Muscle layer of colon (tissue), 2 donors: Measurements from ENCODE around the gene NDUFB11.

Experiments used
- H3K27ac ChIP-seq: one replicate; pipeline ENCODE4 v1.7.0; 2013; ENCODE audit warnings: low read depth, mild to moderate bottlenecking, low read length, moderate library complexity
- H3K27me3 ChIP-seq, 2 donors: one replicate each; pipeline ENCODE4 v1.7.0; 2013; ENCODE audit warnings: low read length in 2 of 2, mild to moderate bottlenecking in 2 of 2; ENCODE audit not compliant: insufficient read depth in 2 of 2, control insufficient read depth in 1 of 2
- H3K36me3 ChIP-seq: one replicate; pipeline ENCODE4 v1.7.0; 2013; ENCODE audit warnings: mild to moderate bottlenecking, low read length; ENCODE audit not compliant: insufficient read depth
- H3K4me1 ChIP-seq: one replicate; pipeline ENCODE4 v1.7.0; 2013; ENCODE audit warnings: mild to moderate bottlenecking, low read length; ENCODE audit not compliant: insufficient read depth
- H3K4me3 ChIP-seq, 2 donors: one replicate each; pipeline ENCODE4 v1.7.0; 2013; ENCODE audit warnings: low read length in 2 of 2, low read depth in 1 of 2, mild to moderate bottlenecking in 1 of 2, moderate library complexity in 1 of 2
- H3K9ac ChIP-seq: one replicate; pipeline ENCODE4 v1.7.0; 2013; ENCODE audit warnings: low read length
- H3K9me3 ChIP-seq: one replicate; pipeline ENCODE4 v1.7.0; 2013; ENCODE audit warnings: mild to moderate bottlenecking, low read length
- donor health status: abdominal sarcoma.
- donor health status: Adenocarcinoma of cecum.

The NDUFB11 gene

GRCh38 chrX:47172971-47173792, 28.7 kb upstream of the NDUFB11 start:
- Histone ChIP-seq H3K27me3 (peaks cover 0 to 5% of the 10 kb centered on the region in 2 donors), H3K4me3 (no peak overlapping the region), H3K9ac (no peak overlapping the region), H3K36me3 (peaks cover 44% of the 10 kb centered on the region), H3K27ac (no peak overlapping the region), H3K4me1 (peaks cover 6% of the 10 kb centered on the region), H3K9me3 (no peaks in the 10 kb centered on the region)

- peaks cover 40% of the 10 kb centered on the region for H3K36me3 ChIP-seq
- no peak overlapping the region for H3K27ac ChIP-seq
- no peaks in the 10 kb centered on the region for H3K9me3 ChIP-seq
- H3K27me3 ChIP-seq, result peaks cover 0 to 5% of the 10 kb centered on the region in 2 donors
- H3K9ac ChIP-seq, result no peak overlapping the region
- H3K4me1 ChIP-seq, result peaks cover 6% of the 10 kb centered on the region
- H3K4me3 ChIP-seq, result no peak overlapping the region
Observed at GRCh38 chrX:47172549-47172948, 28.0 kb upstream of the NDUFB11 start.

DNA sequence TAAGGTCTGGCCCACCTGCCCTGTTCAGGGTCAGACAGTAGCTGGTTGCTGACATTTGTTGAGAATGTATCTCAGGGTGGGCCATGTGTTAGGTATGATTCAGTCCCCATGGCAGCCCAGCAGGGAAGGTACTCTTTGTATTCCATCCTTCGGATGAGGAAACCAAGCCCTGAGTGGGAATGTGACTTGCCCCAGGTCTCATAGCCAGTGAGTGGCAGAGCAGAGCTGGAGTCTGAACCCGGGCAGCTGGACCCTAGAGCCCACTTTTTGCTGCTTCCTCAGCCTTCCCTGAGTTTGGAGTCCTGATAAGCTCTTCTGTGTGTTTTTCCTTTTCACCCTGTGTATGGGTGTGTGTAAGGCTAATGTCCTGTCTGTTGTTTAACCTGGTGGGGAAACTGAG, 27.5 kb upstream of the NDUFB11 start:
- Histone ChIP-seq H3K4me1 (peaks cover 6% of the 10 kb centered on the region), H3K27ac (no peak overlapping the region), H3K36me3 (peaks cover 37% of the 10 kb centered on the region), H3K9me3 (no peaks in the 10 kb centered on the region), H3K4me3 (no peak overlapping the region), H3K9ac (no peak overlapping the region), H3K27me3 (peaks cover 0 to 5% of the 10 kb centered on the region in 2 donors)

- Histone ChIP-seq H3K4me3 (no peak overlapping the region), H3K9ac (no peak overlapping the region), H3K9me3 (no peaks in the 10 kb centered on the region), H3K36me3 (peaks cover 28% of the 10 kb centered on the region), H3K27ac (no peak overlapping the region), H3K27me3 (peaks cover 0 to 5% of the 10 kb centered on the region in 2 donors), H3K4me1 (peaks cover 6% of the 10 kb centered on the region)
Observed at GRCh38 chrX:47170861-47171692, 26.6 kb upstream of the NDUFB11 start.

GRCh38 chrX:47169726-47170515, 25.4 kb upstream of the NDUFB11 start:
- Histone ChIP-seq H3K27ac (no peak overlapping the region), H3K27me3 (peaks cover 0 to 5% of the 10 kb centered on the region in 2 donors), H3K36me3 (peaks cover 20% of the 10 kb centered on the region), H3K4me3 (no peak overlapping the region), H3K4me1 (peaks cover 6% of the 10 kb centered on the region), H3K9me3 (no peaks in the 10 kb centered on the region), H3K9ac (no peak overlapping the region)

DNA sequence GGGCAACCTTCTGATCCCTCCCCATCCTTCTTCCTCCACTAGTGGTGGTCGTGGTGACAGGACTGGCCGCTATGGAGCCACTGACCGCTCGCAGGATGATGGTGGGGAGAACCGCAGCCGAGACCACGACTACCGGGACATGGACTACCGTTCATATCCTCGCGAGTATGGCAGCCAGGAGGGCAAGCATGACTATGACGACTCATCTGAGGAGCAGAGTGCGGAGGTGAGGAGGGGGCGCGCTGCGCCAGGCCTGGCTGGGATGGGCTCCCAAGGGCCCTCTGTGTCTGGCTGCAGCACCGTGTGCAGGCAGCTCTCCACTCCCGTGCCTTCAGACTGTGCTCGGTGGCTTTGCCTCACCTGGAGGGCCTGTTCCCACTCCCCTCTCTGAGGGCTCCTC, 24.8 kb upstream of the NDUFB11 start:
- Histone ChIP-seq H3K9me3 (no peaks in the 10 kb centered on the region), H3K27ac (no peak overlapping the region), H3K9ac (no peak overlapping the region), H3K4me1 (peaks cover 6% of the 10 kb centered on the region), H3K36me3 (peaks cover 19% of the 10 kb centered on the region), H3K27me3 (peaks cover 0 to 5% of the 10 kb centered on the region in 2 donors), H3K4me3 (no peak overlapping the region)

GRCh38 chrX:47168495-47169073, 24.1 kb upstream of the NDUFB11 start:
- H3K36me3 ChIP-seq, result peaks cover 15% of the 10 kb centered on the region
- H3K9ac ChIP-seq, result no peak overlapping the region
- H3K4me3 ChIP-seq, result no peak overlapping the region
- peaks cover 0 to 5% of the 10 kb centered on the region in 2 donors for H3K27me3 ChIP-seq
- H3K4me1 ChIP-seq, result peaks cover 6% of the 10 kb centered on the region
- no peaks in the 10 kb centered on the region for H3K9me3 ChIP-seq
- H3K27ac ChIP-seq, result no peak overlapping the region

GRCh38 chrX:47166126-47166525, 21.6 kb upstream of the NDUFB11 start:
- Histone ChIP-seq H3K27me3 (no peaks in the 10 kb centered on the region), H3K9ac (no peak overlapping the region), H3K4me3 (no peak overlapping the region), H3K9me3 (no peaks in the 10 kb centered on the region), H3K4me1 (peaks cover 6% of the 10 kb centered on the region), H3K36me3 (peaks cover 3% of the 10 kb centered on the region), H3K27ac (no peak overlapping the region)

DNA sequence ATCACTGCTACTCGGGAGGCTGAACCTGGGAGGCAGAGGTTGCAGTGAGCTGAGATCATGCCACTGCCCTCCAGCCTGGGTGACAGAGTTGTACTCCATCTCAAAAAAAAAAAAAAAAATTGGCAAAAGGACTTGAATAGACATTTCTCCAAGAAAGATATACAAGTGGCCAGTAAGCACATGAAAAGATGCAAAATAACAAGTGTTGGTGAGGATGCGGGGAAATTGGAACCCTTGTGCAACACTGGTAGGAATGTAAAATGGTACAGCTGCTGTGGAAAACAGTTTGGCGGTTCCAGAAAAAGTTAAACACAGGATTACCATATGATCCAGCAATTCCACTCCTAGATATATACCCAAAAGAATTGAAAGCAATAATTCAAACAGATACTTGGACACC, 19.9 kb upstream of the NDUFB11 start:
- H3K9me3 ChIP-seq, result no peaks in the 10 kb centered on the region
- no peaks in the 10 kb centered on the region for H3K27me3 ChIP-seq
- H3K9ac ChIP-seq, result no peak overlapping the region
- H3K27ac ChIP-seq, result no peak overlapping the region
- no peak overlapping the region for H3K4me3 ChIP-seq
- no peaks in the 10 kb centered on the region for H3K4me1 ChIP-seq
- no peaks in the 10 kb centered on the region for H3K36me3 ChIP-seq

GRCh38 chrX:47162927-47163583, 18.6 kb upstream of the NDUFB11 start:
- Histone ChIP-seq H3K9me3 (no peaks in the 10 kb centered on the region), H3K27me3 (no peaks in the 10 kb centered on the region), H3K36me3 (no peaks in the 10 kb centered on the region), H3K4me3 (no peak overlapping the region), H3K9ac (no peak overlapping the region), H3K4me1 (no peaks in the 10 kb centered on the region), H3K27ac (no peak overlapping the region)
